ENCODE data around the gene GPBAR1. TPM values are rescaled to one million over a fixed set of nuclear protein-coding genes. Genes with fewer than 3 reads are reported as not detected.

GPBAR1 gene
- total and polyA plus RNA-seq, 9 of the 15 experiments (the other 6 are each of a cell fraction or from before 2014, with no cell fraction given): not detected

- Histone ChIP-seq H3K4me3 (no peak overlapping the region), H2AFZ (ENCODE audit: low read depth, low read length) (peak overlapping the region; percentile 93)
- BruUV-seq (replicated peaks): no TSS peak
- TF ChIP-seq BRD9 (IDR thresholded peaks at IDR 0.05; ENCODE audit: low read depth, partially characterized antibody) (peak; percentile 64), GTF2E2 (tag; IDR thresholded peaks at IDR 0.05) (no peak), PKNOX1 (IDR thresholded peaks at IDR 0.05) (peak; percentile 38), TEAD2 (tag; IDR thresholded peaks at IDR 0.05) (no peak), NFXL1 (CRISPR knock-in tag; IDR thresholded peaks at IDR 0.05) (no peak), SMC3 (conservative IDR thresholded peaks at IDR 0.05; ENCODE audit: insufficient read depth, low read depth, low read length) (peak; percentile 78), SOX6 (IDR thresholded peaks at IDR 0.05) (peak; percentile 23; the same call in 1 of the 2 replicates), TBP (optimal IDR thresholded peaks at IDR 0.05; ENCODE audit: low read depth, low read length) (no peak), HNRNPK (IDR thresholded peaks at IDR 0.05; ENCODE audit: low read depth, low read length, poor library complexity, severe bottlenecking) (no peak), ZNF77 (CRISPR knock-in tag; IDR thresholded peaks at IDR 0.05) (no peak), CBX3 (IDR thresholded peaks at IDR 0.05; ENCODE audit: borderline replicate concordance in 1 of 2, low read length in 2 of 2) (peak in 1 of 2 experiments; percentile 34; a peak in 1 of 3 replicates), GABPA (tag; conservative IDR thresholded peaks at IDR 0.05; ENCODE audit: low read depth) (no peak), PURB (CRISPR knock-in tag; IDR thresholded peaks at IDR 0.05; ENCODE audit: low read depth) (no peak), CREB3 (tag; conservative IDR thresholded peaks at IDR 0.05; ENCODE audit: low read depth) (no peak), ZNF408 (CRISPR knock-in tag; IDR thresholded peaks at IDR 0.05; ENCODE audit: low read depth) (no peak), ZNF12 (CRISPR knock-in tag; IDR thresholded peaks at IDR 0.05) (no peak), RBM17 (IDR thresholded peaks at IDR 0.05; ENCODE audit: borderline replicate concordance, low read depth, low read length) (no peak), ZC3H11A (IDR thresholded peaks at IDR 0.05; ENCODE audit: low read depth, low read length) (no peak), HIVEP1 (CRISPR knock-in tag; IDR thresholded peaks at IDR 0.05) (no peak), MYC (IDR thresholded peaks at IDR 0.05; ENCODE audit: low read depth, low read length) (peak; percentile 38; the same call in 1 of the 2 replicates), MYC (CRISPR knock-in tag; IDR thresholded peaks at IDR 0.05; ENCODE audit: borderline replicate concordance, low read depth) (no peak)
Observed at GRCh38 chr2:218301176-218301819, 40.5 kb downstream of the GPBAR1 start.

More at GRCh38 chr2:218301176-218301819, 40.5 kb downstream of the GPBAR1 start:
- Histone ChIP-seq H3K36me3 (ENCODE audit: control insufficient read depth, insufficient read depth, low read length) (no peaks in the 10 kb centered on the region), H4K20me1 (replicated peaks; ENCODE audit: control insufficient read depth, insufficient read depth, low read length) (no peaks in the 10 kb centered on the region), H3K9ac (ENCODE audit: insufficient read depth in 1 of 2, low read depth in 2 of 2, low read length in 2 of 2) (peak overlapping the region in 1 of 2 experiments; percentile 43; a peak in 2 of 4 replicates), H3K9me3 (replicated peaks; ENCODE audit: control insufficient read depth, insufficient read depth, low read depth, low read length) (no peaks in the 10 kb centered on the region), H3K27ac (ENCODE audit: extremely low read depth, low read depth, low read length) (peak overlapping the region; percentile 59), H3K79me2 (ENCODE audit: control insufficient read depth, insufficient read depth, low read length) (no peaks in the 10 kb centered on the region), H3K4me2 (ENCODE audit: insufficient read depth, low read length) (no peak overlapping the region), H3K27me3 (ENCODE audit: control insufficient read depth in 2 of 2, insufficient read depth in 2 of 2, low read length in 2 of 2) (no peaks in the 10 kb centered on the region), H3K9me1 (ENCODE audit: control insufficient read depth, insufficient read depth, low read length) (no peaks in the 10 kb centered on the region), H3K4me1 (replicated peaks in 1 of 2; ENCODE audit: control insufficient read depth in 2 of 2, insufficient read depth in 2 of 2, low read length in 2 of 2) (peaks cover 0 to 10% of the 10 kb centered on the region in 2 experiments; a peak in 3 of 5 replicates)
- CTCF ChIA-PET (ENCODE audit: low intra/inter-chr PET ratio): interaction anchor here (0.6 to 2.7 kb wide), 5 partner anchors 31 to 345 kb away, joined by 3 to 13 read pairs (median 7); partner anchors contain the start of genes AAMP, CATIP and PNKD
- POLR2A ChIA-PET: interaction anchor here (0.6 to 1.5 kb wide), 2 partner anchors 56 to 66 kb away, joined by 3 to 4 read pairs; no protein-coding TSS in a partner anchor
- ATAC-seq (peak; percentile 91), DNase-seq (ENCODE audit: extremely low read depth in 1 of 4, low spot score in 3 of 4) (peak; percentile 38 to 89 (median 47)), FAIRE-seq (peak; percentile 99)
- intact Hi-C loops (cut with micrococcal nuclease): loop anchor here (1.0 to 5.0 kb wide), 5 partner anchors 55 to 546 kb away; partner anchors contain the start of gene CATIP
- in situ Hi-C loops (cut with MboI): loop anchor here (5.0 kb wide), 1 partner anchor 56 kb away; the partner anchor contains the start of gene CATIP
- WGBS (ENCODE audit: insufficient coverage, low coverage, missing lambda C conversion rate): under 1% methylated on average over 9 of the region's 9 CpGs

Data from K562 (cell line).